ENCODE measurements around the gene ZNF280D.

DNA sequence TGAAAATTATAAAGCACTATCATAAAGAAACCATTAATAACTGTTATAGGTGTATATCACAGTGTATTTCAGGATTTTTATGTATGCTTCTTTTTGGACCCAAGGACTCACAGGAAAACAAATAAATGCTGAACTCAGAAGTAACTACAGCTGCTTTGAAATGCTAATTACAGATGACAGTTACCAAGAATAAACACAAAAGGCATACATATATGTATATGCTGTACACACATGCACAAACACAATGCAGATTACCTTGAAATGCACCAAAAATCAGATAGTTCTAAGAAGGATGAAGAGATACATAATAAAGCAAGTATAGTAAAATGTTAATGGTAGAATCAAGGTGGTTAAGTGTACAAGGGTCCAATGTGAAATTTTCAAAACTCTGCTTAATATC is 52.2 kb downstream of the ZNF280D start:
- no peak for TF ChIP-seq TAF1 (IDR thresholded peaks at IDR 0.05; ENCODE audit: borderline replicate concordance, insufficient read depth, low read length)
- TF ChIP-seq POLR2AphosphoS5 (IDR thresholded peaks at IDR 0.05; ENCODE audit: low read depth, low read length), result no peak
- TF ChIP-seq, protein P1, sequence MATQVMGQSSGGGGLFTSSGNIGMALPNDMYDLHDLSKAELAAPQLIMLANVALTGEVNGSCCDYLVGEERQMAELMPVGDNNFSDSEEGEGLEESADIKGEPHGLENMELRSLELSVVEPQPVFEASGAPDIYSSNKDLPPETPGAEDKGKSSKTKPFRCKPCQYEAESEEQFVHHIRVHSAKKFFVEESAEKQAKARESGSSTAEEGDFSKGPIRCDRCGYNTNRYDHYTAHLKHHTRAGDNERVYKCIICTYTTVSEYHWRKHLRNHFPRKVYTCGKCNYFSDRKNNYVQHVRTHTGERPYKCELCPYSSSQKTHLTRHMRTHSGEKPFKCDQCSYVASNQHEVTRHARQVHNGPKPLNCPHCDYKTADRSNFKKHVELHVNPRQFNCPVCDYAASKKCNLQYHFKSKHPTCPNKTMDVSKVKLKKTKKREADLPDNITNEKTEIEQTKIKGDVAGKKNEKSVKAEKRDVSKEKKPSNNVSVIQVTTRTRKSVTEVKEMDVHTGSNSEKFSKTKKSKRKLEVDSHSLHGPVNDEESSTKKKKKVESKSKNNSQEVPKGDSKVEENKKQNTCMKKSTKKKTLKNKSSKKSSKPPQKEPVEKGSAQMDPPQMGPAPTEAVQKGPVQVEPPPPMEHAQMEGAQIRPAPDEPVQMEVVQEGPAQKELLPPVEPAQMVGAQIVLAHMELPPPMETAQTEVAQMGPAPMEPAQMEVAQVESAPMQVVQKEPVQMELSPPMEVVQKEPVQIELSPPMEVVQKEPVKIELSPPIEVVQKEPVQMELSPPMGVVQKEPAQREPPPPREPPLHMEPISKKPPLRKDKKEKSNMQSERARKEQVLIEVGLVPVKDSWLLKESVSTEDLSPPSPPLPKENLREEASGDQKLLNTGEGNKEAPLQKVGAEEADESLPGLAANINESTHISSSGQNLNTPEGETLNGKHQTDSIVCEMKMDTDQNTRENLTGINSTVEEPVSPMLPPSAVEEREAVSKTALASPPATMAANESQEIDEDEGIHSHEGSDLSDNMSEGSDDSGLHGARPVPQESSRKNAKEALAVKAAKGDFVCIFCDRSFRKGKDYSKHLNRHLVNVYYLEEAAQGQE (IDR thresholded peaks at IDR 0.05; ENCODE audit: insufficient read depth in 1 of 2, low read depth in 2 of 2, low read length in 2 of 2), result no peak
- no peak for TF ChIP-seq SIN3A (IDR thresholded peaks at IDR 0.05; ENCODE audit: borderline replicate concordance, insufficient read depth, low read length)
- no peak for TF ChIP-seq FOXP2 (optimal IDR thresholded peaks at IDR 0.05; ENCODE audit: borderline replicate concordance, extremely low read depth, extremely low read length, insufficient read depth)
